ENCODE measurements around the gene PARVB.
A peak's percentile ranks its signal among the peaks of the same experiment; 100 is the strongest.

Gene PARVB

DNA sequence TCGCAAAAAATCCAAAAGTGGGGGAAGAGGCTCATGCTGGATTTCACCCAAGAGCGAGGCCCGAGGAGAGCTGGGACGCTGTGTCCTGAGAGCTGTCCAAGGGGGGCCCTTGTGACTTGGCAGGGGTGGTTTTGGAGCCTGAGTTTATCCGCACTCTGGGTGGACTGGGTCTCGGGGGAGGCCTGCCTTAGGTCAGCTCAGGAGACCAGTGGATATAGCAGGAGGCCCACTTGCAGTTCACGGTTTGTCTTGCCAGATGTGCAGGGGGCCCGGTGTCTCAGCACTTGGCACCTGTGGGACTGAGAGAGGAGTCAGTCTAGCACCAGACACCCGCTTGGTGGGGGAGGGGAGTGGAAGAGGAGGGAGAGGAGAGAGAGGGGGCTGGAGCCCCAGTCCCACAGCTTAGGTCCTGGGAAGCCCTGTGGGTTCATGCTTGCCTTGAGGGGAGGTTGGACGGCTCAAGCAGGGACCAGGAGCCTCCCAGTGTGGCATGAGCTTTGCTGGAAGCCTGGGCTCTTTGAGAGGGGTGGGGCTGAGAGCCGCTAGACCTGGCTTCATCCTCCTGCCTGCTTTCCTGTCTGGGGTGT is 33.4 kb downstream of the PARVB start:
- no peak for DNase-seq

DNA sequence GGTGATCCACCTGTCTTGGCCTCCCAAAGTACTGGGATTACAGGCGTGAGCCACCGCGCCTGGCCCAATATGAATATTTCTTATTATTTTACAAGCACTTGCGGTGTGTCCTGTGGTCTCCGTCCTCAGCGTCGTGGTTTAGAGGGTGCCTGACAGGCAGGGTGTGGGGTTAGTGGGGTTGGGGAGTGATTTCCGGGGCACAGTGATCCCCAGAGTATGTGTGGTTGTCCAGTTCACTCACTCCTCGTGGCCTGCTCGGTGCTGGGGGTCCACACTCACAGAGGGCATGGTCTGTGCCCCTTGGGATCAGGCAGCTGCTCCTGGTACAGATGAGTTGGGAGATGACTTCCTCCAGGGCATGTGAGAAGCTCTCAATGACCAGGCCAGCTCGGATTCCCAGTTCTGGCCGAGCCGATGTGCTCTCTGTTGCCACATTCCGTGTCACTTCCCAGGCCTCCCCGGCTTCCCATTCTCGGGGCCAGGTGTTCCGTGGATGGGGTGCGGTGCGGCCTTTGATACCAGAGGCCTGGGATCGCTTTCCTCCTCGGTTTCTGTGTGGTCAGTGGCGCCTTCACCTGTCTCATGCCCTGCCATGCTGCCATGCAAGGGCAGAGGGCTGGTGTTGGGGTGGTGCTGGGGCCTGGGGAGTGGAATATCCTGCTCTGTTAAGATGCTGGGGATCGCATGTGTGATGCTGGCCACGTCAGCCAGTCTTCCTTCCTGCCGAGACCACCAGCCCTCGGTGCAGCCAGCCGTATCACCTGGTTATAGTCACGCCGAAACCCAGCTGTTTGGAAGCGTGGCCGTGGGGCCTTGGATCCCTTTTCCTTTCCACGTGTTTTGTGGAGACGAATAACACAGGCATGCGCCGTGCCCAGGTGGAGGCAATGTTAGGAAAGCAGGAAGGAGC is 39.6 kb downstream of the PARVB start:
- DNase-seq: no peak

DNA sequence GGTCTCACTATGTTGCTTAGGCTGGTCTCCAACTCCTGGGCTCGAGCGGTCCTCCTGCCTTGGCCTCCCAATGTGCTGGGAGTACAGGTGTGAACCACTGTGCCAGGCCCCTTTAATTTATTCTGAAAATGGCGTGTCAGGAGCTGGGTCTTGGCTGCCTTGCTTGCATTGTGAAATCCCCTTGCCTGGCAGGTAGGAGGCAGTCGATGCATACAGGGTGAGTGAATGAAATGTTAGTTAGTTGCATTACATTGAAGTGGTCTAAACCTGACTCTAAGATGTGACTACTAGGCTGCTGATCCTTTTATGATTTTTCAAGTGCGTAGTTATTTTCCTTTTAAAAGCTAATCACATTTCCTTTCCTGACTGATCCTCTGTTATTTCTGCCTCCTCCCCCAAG is 42.9 kb downstream of the PARVB start:
- DNase-seq: no peak

DNA sequence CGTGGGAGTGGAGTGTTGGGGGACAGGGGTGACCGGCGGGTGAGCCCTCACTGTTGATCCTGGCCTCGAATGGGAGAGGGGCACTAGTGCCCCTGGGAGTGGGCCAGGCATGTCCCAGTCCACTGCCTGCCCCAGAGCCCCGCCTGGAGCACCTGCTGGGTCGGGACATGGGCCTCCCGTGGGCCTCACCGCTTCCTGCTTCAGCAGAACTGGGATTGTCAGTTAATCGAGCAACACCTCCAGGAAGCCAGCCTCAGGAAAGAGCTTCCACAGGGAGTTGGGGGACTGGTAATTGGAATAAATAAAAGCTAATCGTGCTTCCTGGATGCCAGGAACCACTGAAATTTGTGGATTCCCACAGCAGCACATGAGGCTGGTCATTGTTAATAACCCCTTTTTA is 43.8 kb downstream of the PARVB start:
- no peak for DNase-seq

DNA sequence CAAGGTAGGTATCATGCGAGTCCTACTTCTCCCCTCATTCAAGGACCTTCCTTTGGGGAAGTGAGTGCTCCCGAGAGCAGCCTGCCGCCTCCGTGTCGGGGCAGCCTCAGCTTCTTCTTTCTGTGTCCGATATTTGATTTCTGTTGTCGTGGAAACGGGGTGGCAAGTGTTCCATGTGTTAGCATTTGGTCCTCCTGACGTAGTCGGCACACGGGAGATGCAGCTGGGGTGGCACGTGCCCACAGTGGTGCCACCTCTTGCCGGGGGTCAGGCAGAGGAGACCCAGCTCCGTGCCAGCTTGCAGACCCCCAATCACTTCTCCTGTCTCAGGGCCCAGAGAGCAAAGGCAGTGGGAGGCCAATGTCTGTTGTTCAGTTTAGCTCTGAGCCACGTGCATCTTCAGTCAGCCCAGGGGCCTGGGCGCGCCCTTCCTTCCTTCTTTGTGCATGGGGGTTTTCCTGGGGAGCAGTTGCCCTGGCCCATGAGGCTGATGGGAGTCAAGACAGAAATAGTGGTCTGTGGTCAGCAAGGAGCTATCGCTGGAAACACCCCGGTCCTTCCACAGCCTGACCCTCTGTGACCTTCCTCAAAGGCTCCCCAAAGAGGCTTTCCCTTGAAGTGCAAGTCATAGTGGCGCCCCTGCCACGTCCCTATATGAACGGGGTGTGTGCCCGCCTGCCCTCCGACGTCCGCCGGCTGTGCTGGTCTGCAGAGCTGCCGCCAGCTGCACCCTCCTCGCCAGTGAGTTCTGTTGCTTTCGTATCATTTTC is 44.5 kb downstream of the PARVB start:
- DNase-seq: no peak

DNA sequence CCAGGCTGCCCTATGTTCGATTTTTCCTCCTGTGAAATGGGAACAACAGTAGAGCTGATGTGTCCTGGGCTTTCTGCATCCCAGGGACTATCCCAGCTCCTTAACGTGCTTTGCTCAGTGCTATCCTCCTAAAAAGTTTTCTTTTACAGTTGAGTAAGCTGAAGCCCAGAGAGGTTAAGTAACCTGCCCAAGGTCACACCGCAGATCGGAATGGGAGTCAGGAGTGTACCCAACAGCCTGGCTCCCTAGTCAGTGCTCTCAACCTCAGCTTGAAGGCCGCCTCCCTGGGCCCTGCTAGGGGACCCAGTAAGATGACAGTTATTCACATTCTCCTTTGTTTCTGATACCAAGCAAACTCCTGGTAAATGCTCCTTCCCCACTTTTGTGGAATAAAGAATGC is 45.9 kb downstream of the PARVB start:
- no peak for DNase-seq

DNA sequence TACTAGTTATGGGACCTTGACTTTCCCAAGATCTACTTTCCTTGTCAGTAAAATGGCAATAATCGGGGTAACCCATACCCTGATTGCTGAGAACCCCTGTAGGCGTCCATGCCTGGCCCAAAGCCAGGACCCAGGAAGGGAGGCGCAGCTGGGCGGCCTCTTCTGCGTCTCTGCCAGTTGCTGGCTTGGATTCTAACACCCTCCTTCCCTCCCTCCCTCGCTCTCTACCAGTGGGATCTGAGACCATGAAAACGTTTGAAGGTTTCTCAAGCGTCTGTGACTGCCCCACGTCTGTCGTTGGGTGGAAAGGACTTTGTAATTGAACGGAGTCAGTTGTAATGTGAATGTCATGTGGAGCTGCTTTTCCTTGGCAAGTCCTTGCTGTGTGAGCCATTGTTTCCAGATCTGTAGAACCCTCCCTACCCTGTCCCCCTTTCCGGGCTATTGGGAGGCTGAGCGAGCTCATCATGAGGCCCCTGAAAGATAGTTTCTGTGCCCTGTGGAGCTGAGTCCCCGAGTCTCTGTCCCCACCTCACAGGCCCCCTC is 47.8 kb downstream of the PARVB start:
- no peak for DNase-seq

DNA sequence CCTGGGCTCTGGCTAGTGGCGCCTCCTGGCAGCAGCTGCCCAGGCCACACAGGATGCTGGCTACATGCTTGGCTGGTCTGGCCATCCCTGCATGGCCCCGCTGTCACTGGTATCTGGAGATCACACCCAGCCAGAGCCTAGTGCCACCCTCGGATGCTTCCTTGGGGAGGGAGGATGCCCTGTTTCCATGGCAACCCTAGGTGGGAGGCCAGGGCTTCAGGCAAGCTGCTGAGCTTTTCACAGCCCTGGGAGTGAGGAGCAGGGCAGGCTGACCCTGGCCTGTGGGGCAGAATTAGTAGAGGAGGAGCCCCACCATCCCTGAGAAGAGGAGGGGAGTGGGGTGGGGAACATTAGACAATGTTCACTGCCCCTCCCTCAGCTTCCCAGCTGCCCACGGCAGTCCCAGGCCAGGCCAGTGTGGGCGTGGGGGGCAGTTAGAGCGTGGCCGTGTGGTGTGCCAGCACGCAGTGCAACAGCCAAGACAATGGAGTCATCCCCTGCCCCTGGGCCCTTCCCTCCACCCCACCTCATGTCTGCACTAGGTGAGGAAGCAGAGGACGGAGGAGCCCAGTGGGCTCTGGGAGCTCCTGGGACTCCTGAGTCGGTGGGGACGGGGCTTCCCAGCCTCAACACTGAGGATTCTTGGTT is 50.4 kb downstream of the PARVB start:
- DNase-seq: no peak

DNA sequence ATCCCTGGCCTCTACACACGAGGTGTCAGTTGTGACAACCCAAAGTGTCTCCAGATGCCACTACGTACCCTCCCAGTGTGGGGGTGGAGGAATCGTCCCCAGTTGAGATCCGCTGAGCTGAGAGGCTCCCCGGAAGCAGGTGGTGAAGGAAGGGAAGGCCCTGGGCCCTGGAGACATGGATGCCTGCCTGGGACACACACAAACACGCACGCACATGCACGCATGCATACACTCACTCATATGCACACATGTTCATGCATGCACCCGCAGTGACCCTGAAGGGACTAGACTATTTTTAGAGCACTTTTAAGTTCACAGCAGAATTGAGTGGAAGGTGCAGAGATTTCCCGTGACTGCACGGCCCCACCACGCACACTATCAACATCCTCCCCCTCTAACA is 50.9 kb downstream of the PARVB start:
- DNase-seq: no peak

DNA sequence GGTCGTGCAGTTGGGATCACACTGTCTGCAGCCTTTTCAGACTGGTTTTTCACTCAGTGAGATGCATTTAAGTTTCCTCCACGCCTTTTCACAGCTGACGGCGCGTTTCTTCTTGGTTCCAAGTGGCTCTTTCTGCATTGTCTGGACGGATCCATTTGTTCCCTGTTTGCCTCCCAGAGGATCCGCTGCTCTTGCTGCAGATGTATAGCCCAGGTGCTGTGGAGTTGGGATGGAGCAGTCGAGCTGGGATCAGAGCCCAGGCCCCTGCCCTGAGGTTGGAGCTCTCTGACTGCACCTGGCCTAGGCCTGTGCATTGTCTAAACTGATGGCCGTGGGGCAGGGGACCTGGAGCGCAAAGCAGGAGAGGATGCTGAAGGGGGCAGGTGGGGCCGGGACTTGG is 51.6 kb downstream of the PARVB start:
- DNase-seq: no peak

DNA sequence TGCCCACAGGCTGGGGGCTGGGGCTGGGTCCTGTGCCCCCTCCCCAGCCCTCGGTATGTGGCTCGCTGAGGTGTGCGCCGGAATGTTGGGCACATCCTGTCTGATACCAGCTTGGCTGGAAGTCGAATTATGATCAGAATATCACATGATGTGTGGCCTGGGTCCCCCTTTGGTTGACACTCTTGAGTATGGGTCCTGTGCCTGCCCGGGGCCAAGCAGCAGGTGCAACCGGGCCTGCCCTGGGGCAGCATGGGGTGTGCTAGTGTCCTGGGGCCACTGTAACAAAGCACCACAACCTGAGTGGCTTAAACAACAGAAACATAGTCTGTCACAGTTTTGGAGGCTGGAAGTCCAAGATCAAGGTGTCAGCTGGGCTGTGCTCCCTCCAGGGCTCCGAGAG is 52.7 kb downstream of the PARVB start:
- no peak for DNase-seq

DNA sequence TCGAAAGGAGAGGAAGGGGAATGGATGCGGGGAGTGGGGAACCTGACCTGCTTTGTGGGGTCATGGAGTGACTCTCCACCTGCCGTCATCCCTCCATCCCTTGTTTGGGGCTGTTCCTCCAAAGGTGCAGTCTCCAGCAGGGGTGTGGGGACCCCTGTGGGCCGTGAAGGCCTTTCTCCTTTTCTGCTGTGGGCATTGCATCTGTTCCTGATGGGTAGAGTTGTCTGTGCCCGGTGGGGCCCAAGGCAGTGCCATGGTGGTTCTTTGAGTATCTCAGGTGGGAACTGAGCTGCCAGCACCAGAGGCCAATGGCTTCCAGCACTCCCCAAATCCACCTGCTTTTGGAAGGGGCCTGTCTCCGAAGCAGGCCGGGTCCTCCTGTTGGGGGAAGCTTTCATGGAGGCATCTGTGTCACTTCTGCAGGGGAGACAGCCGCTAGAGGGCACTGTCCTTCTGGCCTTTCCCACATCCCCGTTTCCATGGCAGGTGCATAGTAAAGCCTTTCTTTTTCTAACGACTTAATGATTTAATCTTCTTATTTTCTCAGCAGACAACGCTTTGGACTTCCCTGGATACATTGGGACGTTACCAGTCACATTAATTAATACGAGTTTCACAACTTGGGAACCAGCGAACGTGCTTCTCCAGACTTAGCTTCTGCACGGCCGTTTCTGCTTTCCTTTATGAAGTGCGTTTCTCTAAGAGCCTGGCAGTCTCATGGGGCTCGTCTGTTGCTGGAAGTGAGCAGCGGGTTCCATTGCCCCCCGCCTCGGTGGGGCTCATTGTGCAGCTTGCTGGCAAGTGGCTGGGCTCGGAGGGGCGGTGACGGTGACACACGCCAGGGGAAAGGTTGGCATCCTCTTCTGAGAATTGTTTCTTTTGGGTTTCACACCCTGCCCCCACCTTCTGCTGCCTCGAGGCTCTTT is 57.1 kb downstream of the PARVB start:
- DNase-seq: peak; percentile 37

DNA sequence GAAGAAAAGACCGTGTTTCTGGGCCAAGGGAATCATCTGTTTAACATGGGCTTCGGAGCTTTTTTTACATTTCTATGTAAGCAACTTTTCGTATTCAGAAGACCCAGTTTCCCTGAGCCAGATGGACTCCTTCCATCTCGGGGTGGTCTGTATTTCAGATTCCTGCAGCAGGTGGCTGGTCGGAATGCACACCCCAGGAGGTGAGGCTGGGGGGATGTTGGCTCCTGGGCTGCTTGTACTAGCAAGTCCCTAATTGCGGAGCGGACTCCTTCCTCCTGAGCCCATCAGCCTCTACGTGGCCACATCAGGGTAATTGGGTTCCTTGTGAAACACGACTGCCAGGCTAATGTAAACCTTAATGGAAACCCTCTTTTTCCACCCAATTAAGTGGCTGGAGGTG is 58.7 kb downstream of the PARVB start:
- no peak for DNase-seq

DNA sequence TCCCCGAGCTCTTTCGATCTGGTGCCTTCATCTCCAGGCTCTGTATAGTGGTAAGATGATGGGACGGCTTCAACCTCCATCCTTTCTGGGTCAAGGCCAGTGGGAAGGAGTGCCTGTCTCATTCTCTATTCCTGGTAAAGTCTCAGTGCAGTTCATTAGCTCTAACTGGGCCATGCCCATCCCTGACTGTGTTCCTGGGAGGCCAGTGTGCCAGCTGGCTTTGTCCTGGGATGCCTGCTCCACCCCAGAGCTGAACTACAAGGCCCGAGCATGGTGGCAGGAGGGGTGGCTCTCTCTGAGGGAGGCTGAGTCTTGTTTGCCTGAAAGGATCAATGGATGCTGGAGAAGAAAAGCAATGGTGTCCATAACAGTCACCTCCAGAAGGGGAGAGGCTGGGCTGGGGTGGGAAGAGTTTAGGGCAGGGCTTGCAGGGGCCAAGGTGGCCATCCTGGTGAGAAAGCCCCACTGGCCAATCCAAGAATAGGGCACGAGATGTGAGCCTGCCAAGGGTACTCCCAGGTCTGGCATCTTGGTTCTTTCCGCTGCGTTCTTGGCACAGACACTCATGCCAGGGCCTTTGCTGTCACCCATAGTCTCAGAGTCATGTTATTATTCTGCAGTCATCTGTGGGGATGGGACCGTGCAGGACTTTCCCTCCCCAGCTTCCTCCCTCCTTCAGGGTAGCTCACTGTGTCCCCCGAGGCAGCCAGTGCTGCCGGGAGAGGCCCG is 60.1 kb downstream of the PARVB start:
- DNase-seq: no peak

DNA sequence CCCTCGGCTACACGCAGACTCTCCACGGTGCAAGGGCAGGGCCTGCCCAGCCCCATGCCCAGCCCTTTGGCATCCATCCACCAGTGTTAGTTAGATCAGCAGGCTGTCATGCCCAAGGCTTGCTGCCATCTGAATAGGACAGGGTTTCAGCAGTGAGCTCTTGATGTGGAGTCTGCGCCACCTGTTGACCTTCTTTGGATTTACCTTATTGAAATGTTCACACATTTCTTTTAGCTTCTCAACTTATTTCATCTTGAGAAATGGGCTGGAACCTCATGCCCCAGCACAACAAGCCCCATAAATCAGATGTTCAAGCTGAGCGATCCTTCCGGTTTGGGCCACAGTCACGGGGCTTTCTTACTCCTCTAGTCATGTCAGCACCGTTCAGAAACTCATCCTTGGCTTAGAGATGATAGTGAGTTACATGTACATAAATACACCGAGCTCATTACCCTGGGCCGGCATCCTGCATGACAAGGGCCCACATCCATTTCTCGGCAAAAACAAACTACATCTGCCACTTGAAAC is 61.7 kb downstream of the PARVB start:
- DNase-seq: no peak

DNA sequence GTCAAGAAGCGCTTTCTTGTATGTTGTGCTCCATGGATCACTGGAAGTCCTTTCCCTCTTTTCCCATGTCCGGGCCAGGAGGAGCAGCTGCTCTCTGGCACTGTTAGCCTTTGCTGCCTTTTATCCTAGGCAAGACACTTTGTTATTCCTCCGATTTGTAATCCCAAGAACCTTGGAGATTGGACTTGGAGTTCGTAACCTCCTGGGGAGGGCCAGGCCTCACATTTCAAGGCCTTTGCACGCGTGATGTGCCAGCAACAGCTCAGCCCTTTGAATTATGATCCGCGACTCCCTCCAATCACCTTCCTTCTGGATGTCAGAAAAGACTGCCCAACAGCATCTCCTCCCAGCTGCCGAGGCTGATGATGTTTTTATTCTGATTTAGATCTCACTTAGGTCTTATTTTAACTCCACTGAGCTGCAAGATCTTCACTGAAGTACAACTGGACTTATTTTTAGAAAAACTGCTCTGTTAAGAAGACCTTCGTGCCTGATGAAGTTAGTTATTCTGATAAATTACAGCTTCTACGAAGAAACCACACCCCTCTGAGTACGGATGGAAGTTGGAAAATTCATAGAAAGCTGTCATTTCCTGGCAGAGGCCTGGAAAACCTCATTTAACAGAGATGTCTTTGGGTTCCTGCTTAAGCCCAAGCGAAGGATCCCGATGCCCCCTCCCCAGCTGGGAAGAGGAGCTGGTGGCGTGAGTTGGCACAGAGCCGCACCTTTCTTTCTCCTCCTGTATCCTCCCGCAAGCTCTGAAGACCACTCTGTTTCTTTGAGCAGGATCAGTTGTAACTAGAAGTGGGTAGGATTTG is 62.4 kb downstream of the PARVB start:
- DNase-seq: no peak

DNA sequence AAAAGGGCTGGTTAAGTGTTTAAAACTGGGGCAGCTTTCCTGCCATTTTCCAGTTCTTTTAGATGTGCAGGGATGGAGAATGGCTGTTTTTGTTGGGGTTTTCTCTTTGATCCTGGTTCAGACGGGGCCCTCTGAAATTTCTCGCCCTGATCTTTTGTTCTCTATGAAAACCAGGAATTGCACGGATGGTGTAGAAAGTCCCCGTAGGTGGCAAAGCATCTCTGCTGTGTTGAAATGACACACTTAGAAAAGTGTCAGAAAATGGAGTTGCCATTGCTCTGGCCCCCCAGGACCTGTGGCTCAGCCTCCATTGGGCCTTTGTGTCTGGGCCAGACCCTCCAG is 63.0 kb downstream of the PARVB start:
- DNase-seq: no peak

DNA sequence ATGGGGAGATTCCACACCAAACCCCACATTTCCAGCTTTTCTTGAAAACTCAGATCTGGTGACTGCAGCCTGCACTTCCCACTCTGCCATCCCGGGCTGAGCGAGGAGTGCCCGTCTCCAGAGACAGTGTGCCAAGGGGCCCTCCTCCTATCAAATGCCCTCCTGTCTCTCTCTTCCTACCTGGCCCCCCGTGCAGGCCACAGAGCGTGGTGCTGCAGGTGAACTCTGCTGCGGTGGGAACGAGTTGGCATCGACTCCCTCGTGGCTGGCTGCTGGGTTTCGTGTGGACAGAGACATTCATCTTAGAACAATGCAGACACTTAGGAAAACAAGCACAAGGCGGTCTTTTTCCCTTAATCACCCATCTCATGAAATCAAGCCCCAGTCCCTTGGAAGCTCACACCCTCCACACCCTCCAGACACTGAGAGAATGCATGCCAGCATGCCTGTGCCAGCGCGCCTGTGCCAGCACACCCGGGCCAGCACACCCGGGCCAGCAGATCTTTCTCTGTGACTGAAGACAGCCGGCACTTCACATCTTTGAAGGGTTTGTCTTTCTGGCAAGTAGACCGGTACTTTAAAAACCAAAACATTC is 65.0 kb downstream of the PARVB start:
- no peak for DNase-seq

DNA sequence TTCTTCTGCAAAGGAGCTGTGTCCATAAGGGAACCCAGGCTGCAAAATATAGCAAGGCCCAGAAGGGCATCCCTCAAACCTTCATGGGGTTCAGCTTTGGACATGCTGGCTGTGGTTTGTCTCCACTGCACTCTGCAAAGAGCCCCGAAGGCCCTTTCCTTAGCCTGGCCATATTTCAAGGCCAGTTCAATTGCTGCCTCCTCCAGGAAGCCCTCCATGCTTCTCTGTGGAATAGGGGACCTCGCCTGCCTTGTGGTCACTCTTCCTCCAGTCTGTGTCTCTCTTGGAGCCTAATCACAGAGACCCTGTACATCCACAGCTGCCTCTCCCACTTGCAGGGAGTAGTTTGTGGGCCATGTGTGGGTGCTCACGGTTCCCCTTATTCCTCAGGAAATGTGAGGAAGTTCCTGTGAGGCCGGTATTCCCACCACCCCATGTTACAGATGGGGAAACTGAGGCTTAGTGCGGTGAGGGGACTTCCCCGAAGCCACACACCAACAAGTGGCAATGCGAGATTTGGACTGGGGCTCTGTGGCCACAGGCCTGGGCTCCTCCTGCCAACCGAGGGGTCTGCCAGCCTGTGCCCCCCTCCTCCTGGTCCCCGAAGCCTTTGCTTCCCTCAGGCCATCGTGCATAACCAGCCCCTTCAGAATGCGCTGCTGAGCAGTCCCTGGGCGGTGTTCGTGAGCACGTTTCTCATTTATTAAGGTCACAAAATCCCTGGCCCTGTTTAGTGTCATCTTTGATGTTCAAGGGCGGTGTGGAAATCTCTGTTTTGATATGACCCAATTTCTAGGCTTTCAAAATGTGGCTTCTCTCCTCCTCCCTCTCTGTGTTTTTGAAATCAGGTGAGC is 65.8 kb downstream of the PARVB start:
- no peak for DNase-seq

All from effector CD8-positive, alpha-beta T cell (primary cell).